Activated CD4-positive, alpha-beta T cell treated with anti-CD3 and anti-CD28 coated beads, Interleukin-2, amount 50 U/mL, for 24 hours (primary cell): ENCODE results near the gene ATG9A.

Experiments used
- DNase-seq, 2 donors: peaks; one replicate each; pipeline ENCODE4 v3.0.0-alpha.2; 2020; ENCODE audit warnings: low read depth in 1 of 2, low spot score in 1 of 2

The ATG9A gene

DNA sequence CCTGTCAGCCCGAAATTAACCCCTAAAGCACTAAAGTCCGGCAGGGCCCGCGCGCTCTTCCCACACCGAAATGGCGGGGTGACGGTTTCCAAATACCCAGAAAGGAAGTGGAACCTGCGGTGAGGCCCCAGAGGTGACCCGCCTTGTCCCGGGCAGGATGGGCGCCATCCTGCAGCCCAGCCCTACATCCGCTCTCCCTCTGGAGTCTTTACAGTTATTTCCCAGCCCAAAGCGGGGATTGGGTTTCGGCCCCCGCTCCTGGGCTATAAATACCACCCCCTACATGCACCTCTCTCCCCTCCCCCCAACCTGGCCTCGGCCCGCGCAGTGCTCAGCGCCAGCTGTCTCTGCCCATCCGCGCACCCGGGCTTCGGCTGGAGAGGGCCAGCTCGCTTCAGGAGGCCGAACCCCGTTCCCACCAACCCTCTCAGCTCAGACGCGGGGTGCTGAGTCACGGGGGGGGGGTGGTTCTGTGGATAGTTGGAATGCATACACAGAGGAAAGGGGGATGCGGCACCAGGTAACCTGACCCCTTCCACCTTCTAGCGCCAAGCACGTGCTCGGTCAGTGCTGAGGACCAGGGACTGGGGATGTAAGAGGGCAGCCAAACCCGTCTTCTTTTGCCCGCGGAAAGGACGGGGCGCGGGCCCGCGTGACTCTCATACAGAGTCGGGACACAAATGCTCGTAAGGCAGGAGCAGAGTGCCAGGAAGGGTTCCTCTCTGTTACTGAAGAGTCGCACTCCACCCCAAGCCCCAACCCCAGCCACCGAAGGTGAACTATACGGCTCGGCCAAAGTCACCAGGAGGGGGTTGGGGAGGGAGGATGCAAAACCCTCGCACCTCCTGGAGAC is 23.7 kb upstream of the ATG9A start, which contains the start of gene TUBA4B:
Gene TUBA4B, plus strand, starts transcription at position 344 of the 853 bp plus-strand sequence. Its CDS starts 165 bp downstream, at position 509.
- peak in 1 of 2 donors; percentile 24 for DNase-seq

GRCh38 chr2:219252570-219252899 is 23.1 kb upstream of the ATG9A start:
- DNase-seq, result no peak

- no peak for DNase-seq
These were observed 22.6 kb upstream of the ATG9A start for GRCh38 chr2:219252084-219252483.

GRCh38 chr2:219251656-219252055 is 22.2 kb upstream of the ATG9A start:
- DNase-seq, result no peak

GRCh38 chr2:219250049-219250781 is 20.8 kb upstream of the ATG9A start:
- DNase-seq, result no peak

DNA sequence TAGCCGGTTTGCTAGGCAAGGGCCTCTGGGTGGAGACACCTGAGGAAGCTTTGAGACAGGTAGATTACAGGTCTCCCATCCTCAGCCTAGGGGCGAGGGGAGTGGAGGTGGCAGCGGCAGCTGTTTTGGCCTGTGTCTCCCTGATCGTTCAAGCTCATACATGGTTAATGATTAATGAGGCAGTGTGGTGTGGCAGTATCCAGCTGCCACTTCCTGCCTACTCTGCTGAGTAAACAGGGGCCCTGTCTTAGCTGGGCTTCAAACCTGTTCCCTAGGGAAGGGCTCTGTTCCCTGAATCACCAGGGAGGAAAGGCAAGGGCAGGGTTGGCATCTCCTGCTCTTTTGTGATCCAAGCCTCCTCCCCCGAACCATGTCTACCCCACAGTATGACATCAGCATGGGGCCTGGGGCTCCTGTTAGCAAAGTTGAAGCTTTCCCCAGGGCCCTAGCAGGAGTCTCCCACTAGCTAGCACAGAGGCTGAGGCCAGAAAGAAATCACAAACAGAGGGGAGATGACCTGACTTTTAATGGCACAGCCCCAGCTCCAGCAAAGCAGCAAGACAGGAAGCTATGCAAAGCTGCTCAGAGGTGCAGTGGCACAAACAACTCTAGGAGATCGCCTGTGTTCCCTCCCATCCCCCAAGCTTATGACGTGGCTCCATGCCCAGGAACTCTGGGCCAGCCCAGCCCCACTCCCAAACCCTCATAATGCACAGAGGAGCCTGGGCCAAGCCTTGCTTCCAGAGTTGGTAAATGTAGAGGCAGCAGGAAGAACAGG is 20.0 kb upstream of the ATG9A start:
- DNase-seq, result peak in 1 of 2 donors; percentile 24

GRCh38 chr2:219248845-219249202 is 19.4 kb upstream of the ATG9A start:
- DNase-seq, result no peak

GRCh38 chr2:219247678-219248642 is 18.5 kb upstream of the ATG9A start:
- peak in 1 of 2 donors; percentile 54 for DNase-seq

- no peak for DNase-seq
These were observed 17.1 kb upstream of the ATG9A start for GRCh38 chr2:219246559-219246958.

DNA sequence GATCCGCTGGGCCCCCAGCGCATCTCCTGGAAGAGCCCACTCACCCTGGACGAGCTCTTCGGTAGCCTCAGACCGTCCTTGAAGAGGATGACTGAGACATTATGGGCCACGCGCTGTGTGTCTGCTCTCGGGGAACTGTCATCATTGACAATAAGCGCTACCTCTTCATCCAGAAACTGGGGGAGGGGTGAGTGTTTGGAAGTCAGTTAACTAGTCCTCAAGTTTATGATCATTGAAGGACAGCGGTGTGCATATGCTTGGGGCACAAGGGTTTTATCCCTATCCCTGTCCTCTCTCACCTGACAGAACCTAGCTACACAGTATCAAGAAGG is 16.4 kb upstream of the ATG9A start:
- DNase-seq, result no peak

DNA sequence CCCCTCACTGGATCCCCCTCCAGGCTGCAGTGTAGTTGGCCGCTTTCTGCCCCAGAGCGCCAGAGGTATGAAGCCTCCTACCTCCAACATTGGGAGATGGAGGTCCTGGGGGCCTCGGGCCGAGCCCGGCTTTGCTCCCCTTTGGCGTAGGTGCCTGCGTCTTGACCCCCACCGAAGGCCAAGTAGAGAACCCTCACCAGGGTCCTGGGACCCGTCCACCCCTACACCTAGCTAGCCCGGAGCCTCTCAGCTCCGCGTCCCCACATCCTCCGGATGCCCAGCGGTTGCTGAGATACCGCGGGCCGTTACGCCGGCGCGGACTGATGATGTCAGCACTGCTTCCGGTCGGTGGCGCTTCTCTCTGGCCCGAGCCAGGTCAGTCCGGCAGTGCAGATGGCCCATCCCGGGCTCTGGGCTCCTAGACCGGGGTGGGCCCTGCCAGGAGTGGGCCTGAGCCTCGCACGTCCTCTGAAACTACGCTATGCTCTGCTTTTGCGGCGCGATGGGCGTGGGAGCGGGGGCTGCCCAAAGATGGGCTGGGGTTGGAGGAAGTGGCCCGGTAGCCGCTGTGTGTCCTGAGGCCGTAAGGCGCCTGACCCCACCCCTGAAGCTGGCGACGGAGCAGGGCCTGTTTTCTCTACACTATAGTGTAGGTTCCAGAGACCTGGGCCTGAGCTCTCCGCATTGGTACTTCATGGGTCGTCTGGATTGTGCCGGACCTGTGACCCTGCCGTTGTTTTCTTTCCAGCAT is 15.9 kb upstream of the ATG9A start, which contains the start of the genes GLB1L and STK16:
Gene GLB1L, minus strand, starts transcription at position 297 of the 751 bp plus-strand sequence. CDS start 1,871 bp downstream, outside the sequence.
Gene STK16, plus strand, starts transcription at position 332 of the 751 bp plus-strand sequence. CDS start 521 bp downstream, outside the sequence.
- peak; percentile 84 to 86 for DNase-seq

DNA sequence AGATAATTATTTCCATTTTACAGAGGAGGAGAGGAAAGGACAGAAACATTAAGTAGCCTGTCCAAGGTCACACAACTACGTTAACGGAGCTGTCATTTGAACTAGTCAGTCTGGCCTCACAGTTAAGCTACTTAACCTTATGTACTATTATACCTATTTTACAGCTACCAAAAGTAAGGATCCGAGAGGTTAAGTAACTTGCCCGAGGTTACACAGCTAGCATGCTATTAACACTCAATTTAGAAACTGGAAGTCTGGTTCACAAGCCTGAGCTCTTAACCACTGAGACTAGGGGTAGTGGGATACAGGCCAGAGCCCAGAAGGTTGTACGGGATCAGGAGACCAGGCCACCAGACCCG is 15.3 kb upstream of the ATG9A start:
- no peak for DNase-seq

DNA sequence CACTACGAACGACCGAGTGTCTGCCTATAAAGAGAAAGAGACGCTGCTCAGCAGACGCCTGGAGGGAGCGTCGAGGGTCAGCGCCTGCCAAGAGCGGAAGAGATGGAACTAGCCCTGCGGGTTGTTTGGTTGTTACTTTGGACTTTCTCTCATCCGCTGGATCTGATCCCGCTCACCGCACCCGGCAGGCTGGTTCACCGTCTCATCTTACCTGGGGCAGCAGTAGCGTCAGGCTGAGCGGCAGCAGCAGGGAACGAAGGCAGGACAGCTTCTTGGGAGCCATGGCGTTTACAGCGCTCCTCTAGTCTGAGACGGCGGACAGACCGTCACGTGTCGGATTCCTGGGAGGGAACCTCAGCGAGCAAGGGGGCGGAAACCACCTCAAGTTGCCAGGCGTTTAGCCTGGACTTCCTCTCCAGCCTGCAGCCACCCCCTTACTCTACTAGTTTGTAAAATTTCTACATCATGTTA is 13.9 kb upstream of the ATG9A start:
- DNase-seq, result no peak

GRCh38 chr2:219234331-219234730 is 4.9 kb upstream of the ATG9A start:
- DNase-seq, result no peak

DNA sequence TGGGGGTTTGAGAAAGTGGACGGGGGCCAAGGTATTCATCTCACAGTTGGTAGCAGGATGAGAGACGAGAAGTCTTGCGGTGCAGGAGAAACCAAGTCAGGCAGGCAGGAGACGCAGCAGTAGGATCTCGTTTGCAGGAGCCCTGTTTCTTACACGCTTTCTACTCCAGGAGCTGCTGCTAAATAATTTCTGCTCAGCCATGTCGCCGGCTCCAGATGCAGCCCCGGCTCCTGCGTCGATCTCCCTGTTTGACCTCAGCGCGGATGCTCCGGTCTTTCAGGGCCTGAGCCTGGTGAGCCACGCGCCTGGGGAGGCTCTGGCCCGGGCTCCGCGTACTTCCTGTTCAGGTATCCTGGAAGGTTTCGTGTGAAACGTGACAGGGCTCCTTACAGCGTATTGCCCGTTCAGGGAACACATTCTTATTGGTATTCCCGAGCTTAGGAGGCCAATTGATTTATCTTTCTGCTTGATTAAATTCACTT is 664 bp upstream of the ATG9A start:
- DNase-seq, result peak in 1 of 2 donors; percentile 39

DNA sequence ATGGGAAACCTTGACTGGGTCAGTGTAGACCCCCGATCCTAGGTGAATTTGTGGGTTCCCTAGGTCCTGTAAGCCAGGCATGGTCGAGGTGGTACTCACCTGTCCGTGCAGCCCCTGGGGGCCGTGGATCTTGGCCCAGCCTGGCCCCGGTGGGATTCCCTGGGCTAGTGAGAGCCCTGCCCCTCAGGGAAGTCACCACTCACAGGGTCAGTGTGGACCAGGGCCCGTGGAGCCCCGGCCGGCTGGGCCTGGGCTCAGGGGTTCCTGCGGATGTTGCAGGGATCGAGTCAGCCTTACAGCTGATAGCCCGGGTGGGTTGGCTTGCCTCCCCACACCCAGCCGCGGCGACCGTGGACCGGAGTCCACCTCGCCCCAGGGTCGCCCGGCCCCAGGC is 528 bp downstream of the ATG9A start:
- DNase-seq, result no peak

DNA sequence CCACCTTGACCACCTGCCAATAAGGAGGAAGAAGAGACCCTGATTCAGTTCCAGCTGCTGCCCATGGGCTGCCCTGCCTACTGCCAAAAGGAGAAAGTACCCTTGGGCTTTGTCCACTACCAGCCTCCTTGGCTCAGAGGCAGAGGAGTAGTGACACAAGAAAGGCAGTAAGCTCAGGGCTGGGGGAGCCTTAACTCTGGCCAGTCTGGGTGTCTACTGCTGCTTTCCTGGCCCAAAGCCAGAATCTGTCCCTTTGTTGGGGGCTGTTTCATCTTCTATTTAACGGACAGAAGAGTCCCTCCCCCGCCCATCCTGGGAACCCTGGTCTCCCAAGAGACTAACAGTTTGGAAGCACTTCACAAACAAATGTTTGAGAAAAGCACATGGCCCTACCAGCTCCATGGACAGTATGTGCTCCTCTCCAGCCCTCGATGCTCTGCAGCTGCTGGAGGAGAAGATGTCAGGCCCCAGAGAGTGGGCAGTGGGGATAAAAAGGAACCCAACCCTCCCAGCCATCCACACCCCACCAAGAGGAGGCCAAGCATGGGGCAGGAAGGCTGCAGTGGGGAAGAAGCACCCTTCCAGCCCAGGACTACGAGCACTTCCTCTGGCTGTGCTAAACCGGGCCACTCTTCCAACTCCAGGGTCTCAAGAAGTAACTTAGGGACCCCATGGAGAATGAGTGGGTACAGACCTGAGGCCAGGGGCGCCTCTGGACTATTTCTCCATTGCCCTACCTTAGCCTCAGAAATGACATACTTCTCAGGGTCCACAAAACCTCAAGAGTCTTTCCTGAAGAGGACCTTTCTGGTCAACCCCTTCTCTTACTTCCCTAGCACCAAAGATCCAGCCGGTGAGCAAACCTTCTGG is 1.2 kb downstream of the ATG9A start:
- no peak for DNase-seq

DNA sequence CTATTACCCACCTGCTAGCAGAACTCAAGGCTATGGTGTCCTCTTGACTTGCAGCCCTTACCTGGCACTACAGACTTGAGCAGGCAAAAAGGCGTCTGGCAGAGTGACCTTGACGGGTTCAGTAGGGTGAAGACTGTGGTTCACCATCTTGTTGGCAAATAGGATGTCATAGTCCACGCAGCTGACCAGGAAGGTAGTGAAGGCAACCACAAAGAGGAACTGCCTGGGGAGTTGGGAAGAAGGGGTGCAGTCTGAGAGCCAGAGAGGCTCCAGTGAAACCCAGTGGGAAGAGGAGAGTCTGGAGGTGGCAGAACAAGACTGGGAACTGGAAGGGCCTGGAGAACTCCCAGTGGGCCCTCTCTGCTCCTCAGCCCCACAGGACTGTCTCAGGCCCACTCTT is 4.1 kb downstream of the ATG9A start:
- DNase-seq, result no peak
